C1 segment of cervical spinal cord (tissue), 14 donors: ENCODE measurements around the gene CDK4.
"Not testable (repeated sequence)": the region's sequence is repeated elsewhere in the genome, so short reads cannot be mapped to it uniquely, and the experiment has no call there.

Experiments
- DNase-seq, 14 donors: peaks; one replicate each; lab custom pipeline; 2025; lab: John Stamatoyannopoulos, UW

CDK4 gene

GRCh38 chr12:57726151-57726883 lies 25.8 kb downstream of the CDK4 start:
- peak in 9 of 14 donors; percentile 6 to 56 (median 32) for DNase-seq

- no peak for DNase-seq
Measured at GRCh38 chr12:57725851-57726150, 26.3 kb downstream of the CDK4 start.

DNA sequence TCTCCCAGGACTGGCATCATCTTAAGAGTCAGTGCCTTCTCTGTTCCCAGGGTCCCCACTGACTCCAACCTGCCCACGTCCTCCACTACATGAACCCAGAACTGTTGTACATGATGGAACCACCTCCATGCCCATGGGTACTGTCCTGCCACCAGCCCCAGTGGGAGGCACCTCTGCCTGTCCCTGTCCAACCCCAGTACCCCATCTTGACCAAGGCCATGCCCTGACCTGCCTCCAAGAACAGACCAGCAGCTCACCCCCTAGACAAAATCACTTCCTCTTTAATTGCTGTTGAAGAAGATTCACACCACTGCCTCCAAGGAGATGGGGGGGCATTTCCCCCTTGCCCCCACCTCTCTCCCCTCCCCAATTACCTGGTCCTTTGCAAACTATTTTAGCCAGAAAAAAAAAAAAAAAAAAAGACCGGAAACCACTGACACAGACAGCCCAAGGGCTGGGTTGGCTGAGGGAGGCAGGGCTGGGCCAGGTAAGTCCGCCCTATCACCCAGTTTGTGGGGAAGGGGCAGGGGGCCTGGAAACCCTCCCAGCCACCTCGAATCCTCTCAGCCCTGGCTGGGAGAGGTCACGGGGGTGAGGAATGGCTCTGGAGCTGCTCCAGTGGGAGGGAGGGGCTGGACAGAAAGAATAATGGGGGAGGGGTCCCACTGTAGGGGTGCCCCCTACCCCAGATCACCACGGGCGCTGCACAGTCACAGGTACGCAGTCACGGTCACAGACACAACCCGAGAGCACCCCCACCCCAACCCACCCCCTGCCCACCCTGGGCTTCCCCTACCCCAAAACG lies 27.0 kb downstream of the CDK4 start:
- no peak for DNase-seq

- DNase-seq: no peak
Measured at GRCh38 chr12:57724003-57724935, 27.8 kb downstream of the CDK4 start.

DNA sequence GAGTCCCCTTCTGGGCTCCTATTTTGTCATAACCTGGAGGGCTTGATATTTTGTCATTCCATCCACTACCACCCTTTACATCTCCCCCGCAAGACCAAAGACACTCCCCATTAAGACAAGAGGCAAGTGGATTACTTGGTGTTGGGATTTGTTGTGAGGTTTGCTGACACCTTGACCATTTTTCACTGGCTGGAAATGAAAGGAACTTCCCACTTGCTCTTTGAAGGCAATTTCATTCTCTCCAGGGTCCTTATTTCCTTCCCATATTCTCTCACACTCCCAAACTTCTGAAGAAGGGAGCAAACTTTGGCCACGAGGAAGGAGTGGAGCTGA lies 28.5 kb downstream of the CDK4 start:
- DNase-seq: no peak

- no peak for DNase-seq
Measured at GRCh38 chr12:57722716-57723629, 29.1 kb downstream of the CDK4 start.

GRCh38 chr12:57721846-57722608 lies 30.1 kb downstream of the CDK4 start:
- DNase-seq: not testable (repeated sequence)

DNA sequence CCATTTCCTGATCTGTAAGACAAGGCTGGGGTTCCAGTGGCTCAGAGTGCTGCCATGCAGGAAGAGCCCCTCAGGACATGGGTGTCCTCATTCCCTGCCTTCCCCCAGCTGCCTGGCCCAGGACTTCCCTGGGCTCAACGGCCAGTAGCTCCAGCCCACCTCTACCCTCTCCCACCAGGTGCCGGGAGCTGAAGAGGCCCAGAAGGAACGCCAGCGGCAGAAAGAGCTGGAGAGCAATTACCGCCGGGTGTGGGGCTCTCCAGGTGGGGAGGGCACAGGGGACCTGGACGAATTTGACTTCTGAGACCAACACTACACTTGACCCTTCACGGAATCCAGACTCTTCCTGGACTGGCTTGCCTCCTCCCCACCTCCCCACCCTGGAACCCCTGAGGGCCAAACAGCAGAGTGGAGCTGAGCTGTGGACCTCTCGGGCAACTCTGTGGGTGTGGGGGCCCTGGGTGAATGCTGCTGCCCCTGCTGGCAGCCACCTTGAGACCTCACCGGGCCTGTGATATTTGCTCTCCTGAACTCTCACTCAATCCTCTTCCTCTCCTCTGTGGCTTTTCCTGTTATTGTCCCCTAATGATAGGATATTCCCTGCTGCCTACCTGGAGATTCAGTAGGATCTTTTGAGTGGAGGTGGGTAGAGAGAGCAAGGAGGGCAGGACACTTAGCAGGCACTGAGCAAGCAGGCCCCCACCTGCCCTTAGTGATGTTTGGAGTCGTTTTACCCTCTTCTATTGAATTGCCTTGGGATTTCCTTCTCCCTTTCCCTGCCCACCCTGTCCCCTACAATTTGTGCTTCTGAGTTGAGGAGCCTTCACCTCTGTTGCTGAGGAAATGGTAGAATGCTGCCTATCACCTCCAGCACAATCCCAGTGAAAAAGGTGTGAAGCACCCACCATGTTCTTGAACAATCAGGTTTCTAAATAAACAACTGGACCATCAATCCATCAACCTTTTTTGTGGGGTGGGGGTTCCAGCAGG lies 31.2 kb downstream of the CDK4 start:
- DNase-seq: no peak

GRCh38 chr12:57719777-57720605 lies 32.1 kb downstream of the CDK4 start:
- no peak for DNase-seq

- DNase-seq: no peak
Measured at GRCh38 chr12:57718641-57719528, 33.2 kb downstream of the CDK4 start.

- no peak for DNase-seq
Measured at GRCh38 chr12:57717846-57718640, 34.1 kb downstream of the CDK4 start.

GRCh38 chr12:57717131-57717530 lies 35.0 kb downstream of the CDK4 start:
- no peak for DNase-seq

DNA sequence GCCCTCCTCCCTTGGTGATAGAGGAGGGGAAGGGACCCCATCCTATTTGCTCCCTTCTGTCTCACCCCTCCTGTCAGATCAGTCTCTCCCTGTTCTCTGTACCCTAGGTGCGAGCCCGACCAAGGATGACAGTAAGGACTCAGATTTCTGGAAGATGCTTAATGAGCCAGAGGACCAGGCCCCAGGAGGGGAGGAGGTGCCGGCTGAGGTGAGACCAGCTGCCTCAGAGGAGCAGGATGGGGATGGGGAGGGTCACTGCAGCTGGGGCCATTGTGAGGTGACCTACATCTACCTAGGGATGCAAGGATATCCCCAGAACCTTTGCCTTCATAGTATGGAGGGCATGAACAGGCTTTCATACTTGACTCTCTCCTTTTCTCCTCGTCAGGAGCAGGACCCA lies 35.8 kb downstream of the CDK4 start:
- DNase-seq: no peak

DNA sequence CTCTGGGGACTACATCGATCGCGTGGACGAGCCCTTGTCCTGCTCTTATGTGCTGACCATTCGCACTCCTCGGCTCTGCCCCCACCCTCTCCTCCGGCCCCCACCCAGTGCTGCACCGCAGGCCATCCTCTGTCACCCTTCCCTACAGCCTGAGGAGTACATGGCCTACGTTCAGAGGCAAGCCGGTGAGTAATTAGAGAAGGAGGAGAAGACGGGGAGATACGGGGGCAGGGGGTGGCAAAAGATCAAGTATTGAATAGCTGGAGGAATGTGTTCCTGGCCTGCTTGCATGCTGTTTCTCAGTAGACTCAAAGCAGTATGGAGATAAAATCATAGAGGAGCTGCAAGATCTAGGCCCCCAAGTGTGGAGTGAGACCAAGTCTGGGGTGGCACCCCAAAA lies 36.3 kb downstream of the CDK4 start:
- DNase-seq: no peak

DNA sequence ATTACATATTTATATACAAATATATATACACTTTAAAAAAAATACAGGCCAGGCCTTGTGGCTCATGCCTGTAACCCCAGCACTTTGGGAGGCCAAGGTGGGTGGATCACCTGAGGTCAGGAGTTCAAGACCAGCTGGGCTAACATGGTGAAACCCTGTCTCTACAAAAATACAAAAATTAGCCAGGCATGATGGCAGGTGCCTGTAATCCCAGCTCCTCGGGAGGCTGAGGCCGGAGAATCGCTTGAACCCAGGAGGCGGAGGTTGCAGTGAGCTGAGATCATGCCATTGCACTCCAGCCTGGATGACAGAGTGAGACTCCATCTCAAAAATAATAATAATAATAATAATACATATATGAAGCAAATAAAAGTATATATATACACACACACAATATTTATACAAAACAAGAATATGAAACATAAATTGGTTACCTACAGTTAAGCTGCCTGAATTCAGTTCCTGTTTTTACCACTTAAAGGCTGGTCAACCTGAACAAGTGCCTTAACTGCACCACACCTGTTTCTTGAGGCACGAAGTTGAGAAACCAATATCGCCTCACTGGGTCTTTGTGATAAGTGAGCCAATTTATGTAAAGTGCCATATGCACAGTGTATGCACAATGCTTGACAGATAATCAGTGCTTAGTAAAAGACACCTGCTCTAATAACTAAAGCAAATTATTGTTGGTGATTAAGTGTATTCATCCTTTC lies 36.9 kb downstream of the CDK4 start:
- not testable (repeated sequence) for DNase-seq

GRCh38 chr12:57713209-57713608 lies 38.9 kb downstream of the CDK4 start:
- no peak for DNase-seq
